GM12878 (cell line): ENCODE measurements around the gene SH2B2. TPM values are rescaled to one million over a fixed set of nuclear protein-coding genes. Genes with fewer than 3 reads are reported as not detected.

ENCODE experiments used
- ATF2 ChIP-seq: IDR thresholded peaks from 2 replicates; pipeline ENCODE4 v1.6.1; 2012; ENCODE audit warnings: low read length, inconsistent platforms
- KLF5 ChIP-seq: fragments of 450-650 bp; IDR thresholded peaks from 2 replicates; pipeline ENCODE4 v1.6.1; 2014; ENCODE audit warnings: mild to moderate bottlenecking; ENCODE audit not compliant: partially characterized antibody
- MTA2 ChIP-seq: fragments of 450-650 bp; IDR thresholded peaks from 2 replicates; pipeline ENCODE4 v1.6.1; 2016; ENCODE audit warnings: low read depth, mild to moderate bottlenecking, moderate library complexity
- TCF3 ChIP-seq: IDR thresholded peaks from 2 replicates; pipeline ENCODE4 v1.6.1; 2012; ENCODE audit warnings: low read depth, mild to moderate bottlenecking, low read length, borderline replicate concordance; ENCODE audit not compliant: insufficient read depth
- polyA plus RNA-seq, 11 experiments: library from polyadenylated mRNA; depleted of rRNA in 4 of 11; unstranded in 6 of 11; stranded (reverse) in 5 of 11; fragments of >200 nt; fragmentation: Nextera tagmentation in 4 of 11; fragmentation: Illumina TruSeq in 1 of 11; extraction: Ambion mirVana in 4 of 11; extraction: Trizol in 1 of 11; gene quantifications; 1 replicate in 1 of 11; 2 replicates in 10 of 11; pipeline versions ENCODE4 v1.2.1 to v1.2.3, GENCODE V29; 2011 to 2016; ENCODE audit warnings: inconsistent platforms in 2 of 11, missing spikeins in 2 of 11, low read depth in 1 of 11
- total RNA-seq, 4 experiments: library from RNA; depleted of rRNA in 3 of 4; stranded (reverse); fragments of >200 nt in 3 of 4; fragmentation: Illumina TruSeq in 1 of 4; extraction: Trizol in 1 of 4; gene quantifications; 2 replicates each; pipeline versions ENCODE4 v1.2.1 to v1.2.3, GENCODE V29; 2013 to 2021
- TF ChIP-seq, protein P1 (sequence below): fragments of 450-650 bp; formaldehyde crosslinking; IDR thresholded peaks from 2 replicates; pipeline ENCODE4 v1.4.0; 2022; ENCODE audit warnings: mild to moderate bottlenecking, moderate library complexity

The SH2B2 gene
- total and polyA plus RNA-seq, 10 of the 15 experiments (the other 5 are each of a cell fraction or from before 2014, with no cell fraction given), result 0.13 to 55.1 (median 7.4) TPM; not detected in 1

GRCh38 chr7:102284891-102285539 is 1.7 kb upstream of the SH2B2 start (continued):
- TF ChIP-seq ATF2 (no peak), MTA2 (no peak), KLF5 (no peak), TCF3 (no peak)
- TF ChIP-seq, protein P1, sequence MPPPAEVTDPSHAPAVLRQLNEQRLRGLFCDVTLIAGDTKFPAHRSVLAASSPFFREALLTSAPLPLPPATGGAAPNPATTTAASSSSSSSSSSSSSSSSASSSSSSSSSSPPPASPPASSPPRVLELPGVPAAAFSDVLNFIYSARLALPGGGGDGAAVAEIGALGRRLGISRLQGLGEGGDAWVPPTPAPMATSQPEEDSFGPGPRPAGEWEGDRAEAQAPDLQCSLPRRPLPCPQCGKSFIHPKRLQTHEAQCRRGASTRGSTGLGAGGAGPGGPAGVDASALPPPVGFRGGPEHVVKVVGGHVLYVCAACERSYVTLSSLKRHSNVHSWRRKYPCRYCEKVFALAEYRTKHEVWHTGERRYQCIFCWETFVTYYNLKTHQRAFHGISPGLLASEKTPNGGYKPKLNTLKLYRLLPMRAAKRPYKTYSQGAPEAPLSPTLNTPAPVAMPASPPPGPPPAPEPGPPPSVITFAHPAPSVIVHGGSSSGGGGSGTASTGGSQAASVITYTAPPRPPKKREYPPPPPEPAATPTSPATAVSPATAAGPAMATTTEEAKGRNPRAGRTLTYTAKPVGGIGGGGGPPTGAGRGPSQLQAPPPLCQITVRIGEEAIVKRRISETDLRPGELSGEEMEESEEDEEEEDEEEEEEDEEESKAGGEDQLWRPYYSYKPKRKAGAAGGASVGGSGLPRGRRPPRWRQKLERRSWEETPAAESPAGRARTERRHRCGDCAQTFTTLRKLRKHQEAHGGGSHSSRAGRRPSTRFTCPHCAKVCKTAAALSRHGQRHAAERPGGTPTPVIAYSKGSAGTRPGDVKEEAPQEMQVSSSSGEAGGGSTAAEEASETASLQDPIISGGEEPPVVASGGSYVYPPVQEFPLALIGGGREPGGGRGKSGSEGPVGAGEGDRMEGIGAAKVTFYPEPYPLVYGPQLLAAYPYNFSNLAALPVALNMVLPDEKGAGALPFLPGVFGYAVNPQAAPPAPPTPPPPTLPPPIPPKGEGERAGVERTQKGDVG (CRISPR knock-in tag), result no peak
